HEK293T (cell line): ENCODE results near the gene SCN8A.

Experiments
- BHLHE40 ChIP-seq: fragments of 450-650 bp; IDR thresholded peaks from 2 replicates; pipeline ENCODE4 v1.6.1; 2016; ENCODE audit warnings: mild to moderate bottlenecking, moderate library complexity, borderline replicate concordance
- HDGF ChIP-seq: fragments of 450-650 bp; IDR thresholded peaks from 2 replicates; pipeline ENCODE4 v1.6.1; 2017; ENCODE audit warnings: antibody characterized with exemption, borderline replicate concordance
- NFRKB ChIP-seq: fragments of 450-650 bp; IDR thresholded peaks from 2 replicates; pipeline ENCODE4 v1.6.1; 2016; ENCODE audit warnings: mild to moderate bottlenecking, moderate library complexity
- SP1 ChIP-seq: fragments of 450-650 bp; IDR thresholded peaks from 2 replicates; pipeline ENCODE4 v1.6.1; 2017
- SUZ12 ChIP-seq: fragments of 450-650 bp; IDR thresholded peaks from 2 replicates; pipeline ENCODE4 v1.6.1; 2016; ENCODE audit warnings: mild to moderate bottlenecking

DNA sequence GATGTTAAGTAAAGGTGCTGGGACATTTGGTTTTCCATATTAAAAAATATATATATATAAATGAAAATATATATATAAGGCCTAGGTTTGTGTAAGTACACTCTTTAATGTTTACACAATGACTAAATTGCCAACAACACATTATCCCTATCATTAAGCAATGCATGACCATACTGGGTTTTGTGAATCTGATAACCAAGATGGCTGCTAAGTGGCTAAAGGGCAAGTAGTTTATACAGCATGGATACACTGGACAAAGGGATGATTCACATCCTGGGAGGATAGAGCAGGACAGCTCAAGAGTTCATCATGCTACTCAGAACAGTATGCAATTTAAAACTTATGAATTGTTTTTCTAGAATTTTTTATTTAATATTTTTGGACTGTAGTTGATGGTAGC is 168.1 kb downstream of the SCN8A start:
- TF ChIP-seq BHLHE40 (no peak), SP1 (no peak), SUZ12 (no peak), HDGF (no peak), NFRKB (no peak)
